A549 (cell line): ENCODE measurements around the gene SUPT3H. TPM values are rescaled to one million over a fixed set of nuclear protein-coding genes. Genes with fewer than 3 reads are reported as not detected.

Experiments used
- ATAC-seq, 2 experiments: fragments of 200-7000 bp in 1 of 2; fragments of >200 bp in 1 of 2; cut with Nextera tagmentation in 1 of 2; cut with Tn5 transposase in 1 of 2; 3 replicates each; pipeline versions ENCODE4 v1.8.0 to v1.9.1; 2018 to 2020; ENCODE audit warnings: mild to moderate bottlenecking in 1 of 2, moderate library complexity in 1 of 2
- CTCF ChIA-PET: fragments of 300-600 bp; sonication (Branson Sonifier 250); formaldehyde crosslinking; extraction: SDS; loops from one replicate; lab custom pipeline; 2021; ENCODE audit warnings: antibody characterized with exemption, inconsistent platforms; lab: Yijun Ruan, JAX
- POLR2A ChIA-PET: fragments of 350-600 bp; formaldehyde crosslinking; extraction: SDS; loops from one replicate; lab custom pipeline; 2021; ENCODE audit warnings: antibody characterized with exemption, inconsistent platforms; lab: Yijun Ruan, JAX
- DNase-seq, 2 experiments: peaks; one replicate each; pipeline versions ENCODE4 v3.0.0 to v3.0.0-alpha.2; 2011 to 2016; ENCODE audit warnings: low read depth in 1 of 2, low spot score in 1 of 2
- FAIRE-seq: peaks from 2 replicates; lab custom pipeline; 2011; peaks lifted over from hg19 to GRCh38; lab: Jason Lieb, UNC
- H3K27ac ChIP-seq, 2 experiments: fragments of >200 bp; sonication (Bioruptor Twin); formaldehyde crosslinking; 3 replicates each; pipeline ENCODE4 v1.5.1; 2016 to 2017
- H3K4me1 ChIP-seq: fragments of >200 bp; sonication (Bioruptor Twin); formaldehyde crosslinking; 3 replicates; pipeline ENCODE4 v1.6.1; 2016
- H3K4me2 ChIP-seq: fragments of >200 bp; sonication (Bioruptor Twin); formaldehyde crosslinking; 3 replicates; pipeline ENCODE4 v1.6.1; 2016
- H3K4me3 ChIP-seq: fragments of >200 bp; sonication (Bioruptor Twin); formaldehyde crosslinking; 3 replicates; pipeline ENCODE4 v1.5.1; 2016
- H3K9me3 ChIP-seq: fragments of >200 bp; sonication (Bioruptor Twin); formaldehyde crosslinking; 3 replicates; pipeline ENCODE4 v1.6.1; 2016
- ATOH8 ChIP-seq: fragments of 250-450 bp; sonication (Bioruptor Pico); IDR thresholded peaks from 2 replicates; pipeline ENCODE4 v1.5.0; 2020; ENCODE audit warnings: low read depth, mild to moderate bottlenecking, moderate library complexity
- CHD2 ChIP-seq: fragments of 150-350 bp; IDR thresholded peaks from 2 replicates; pipeline ENCODE4 v1.6.1; 2014; ENCODE audit warnings: low read length; ENCODE audit not compliant: partially characterized antibody
- CTCF ChIP-seq: fragments of >200 bp; sonication (Bioruptor Twin); formaldehyde crosslinking; IDR thresholded peaks from 3 replicates; pipeline ENCODE4 v1.5.1; 2016
- ELK1 ChIP-seq: fragments of 150-350 bp; IDR thresholded peaks from 2 replicates; pipeline ENCODE4 v1.6.1; 2014; ENCODE audit warnings: low read depth, mild to moderate bottlenecking, low read length
- FOSB ChIP-seq: fragments of 250-450 bp; sonication (Bioruptor Pico); IDR thresholded peaks from 2 replicates; pipeline ENCODE4 v1.5.0; 2020; ENCODE audit warnings: mild to moderate bottlenecking, moderate library complexity
- GATA3 ChIP-seq: IDR thresholded peaks from 2 replicates; pipeline ENCODE4 v1.6.1; 2012; ENCODE audit warnings: borderline replicate concordance
- KDM1A ChIP-seq: fragments of 200-600 bp; sonication (generic); IDR thresholded peaks from 2 replicates; pipeline ENCODE4 v1.6.1; 2016; ENCODE audit warnings: low read depth, mild to moderate bottlenecking
- NPAS2 ChIP-seq: fragments of 250-450 bp; sonication (Bioruptor Pico); IDR thresholded peaks from 2 replicates; pipeline ENCODE4 v1.8.0; 2022; ENCODE audit warnings: mild to moderate bottlenecking, moderate library complexity, borderline replicate concordance
- PBX3 ChIP-seq: IDR thresholded peaks from 2 replicates; pipeline ENCODE4 v1.6.1; 2012
- PHF8 ChIP-seq: fragments of 200-600 bp; sonication (generic); IDR thresholded peaks from 2 replicates; pipeline ENCODE4 v1.6.1; 2016; ENCODE audit warnings: low read depth, mild to moderate bottlenecking, antibody characterized with exemption, moderate library complexity, borderline replicate concordance
- POLR2AphosphoS2 ChIP-seq: conservative IDR thresholded peaks from 2 replicates; pipeline ENCODE4 v1.6.1; 2012; ENCODE audit warnings: low read length, improper control_type of control experiment, inconsistent platforms
- RAD21 ChIP-seq, 2 experiments: fragments of >200 bp in 1 of 2; sonication (Bioruptor Twin) in 1 of 2; formaldehyde crosslinking in 1 of 2; IDR thresholded peaks in 1 of 2; conservative IDR thresholded peaks in 1 of 2; 2 replicates in 1 of 2; 3 replicates in 1 of 2; pipeline ENCODE4 v1.6.1; 2012 to 2018; ENCODE audit warnings: inconsistent platforms in 1 of 2
- RARB ChIP-seq: fragments of 250-450 bp; sonication (Bioruptor Pico); IDR thresholded peaks from 2 replicates; pipeline ENCODE4 v1.8.0; 2021; ENCODE audit warnings: mild to moderate bottlenecking, moderate library complexity
- RCOR1 ChIP-seq: fragments of 150-350 bp; IDR thresholded peaks from 2 replicates; pipeline ENCODE4 v1.6.1; 2014; ENCODE audit warnings: antibody characterized with exemption, low read length, low read depth
- REST ChIP-seq: fragments of 200-600 bp; sonication (generic); IDR thresholded peaks from 2 replicates; pipeline ENCODE4 v1.6.1; 2016; ENCODE audit warnings: antibody characterized with exemption, mild to moderate bottlenecking, moderate library complexity
- RFX5 ChIP-seq: fragments of 450-650 bp; IDR thresholded peaks from 2 replicates; pipeline ENCODE4 v1.7.1; 2014; ENCODE audit warnings: antibody characterized with exemption, mild to moderate bottlenecking, moderate library complexity
- TFCP2L1 ChIP-seq: fragments of 250-450 bp; sonication (Bioruptor Pico); IDR thresholded peaks from 2 replicates; pipeline ENCODE4 v1.5.0; 2021; ENCODE audit warnings: mild to moderate bottlenecking
- ZNF302 ChIP-seq: fragments of 250-450 bp; sonication (Bioruptor Pico); IDR thresholded peaks from 2 replicates; pipeline ENCODE4 v1.9.0; 2021; ENCODE audit warnings: inconsistent platforms, mild to moderate bottlenecking, moderate library complexity
- ZSCAN20 ChIP-seq: fragments of 250-450 bp; sonication (Bioruptor Pico); IDR thresholded peaks from 2 replicates; pipeline ENCODE4 v1.8.0; 2022; ENCODE audit warnings: mild to moderate bottlenecking, moderate library complexity
- WGBS: methylation state at CpG from one replicate; pipeline ENCODE4 v1.1.6; 2017; ENCODE audit errors: missing lambda C conversion rate; 5-methylcytosine and 5-hydroxymethylcytosine counted together
- polyA plus RNA-seq, 4 experiments: library from polyadenylated mRNA; depleted of rRNA in 3 of 4; stranded (reverse); fragments of >200 nt; fragmentation: RNase III in 1 of 4; extraction: RNeasy Plus Mini Kit Qiagen cat#74134 plus additional on column Dnase treatment in 1 of 4; gene quantifications; 2 replicates in 3 of 4; 3 replicates in 1 of 4; pipeline ENCODE4 v1.2.3, GENCODE V29; 2011 to 2017

Gene SUPT3H
- polyA plus RNA-seq, 2 of the 4 experiments (the other 2 are of a cell fraction) = 4.3 to 6.2 TPM

- ATAC-seq = no peak
- Histone ChIP-seq H3K4me2 (no peak overlapping the region), H3K27ac (no peak overlapping the region), H3K9me3 (no peaks in the 10 kb centered on the region; the same call in 2 of the 3 replicates), H3K4me3 (no peak overlapping the region), H3K4me1 (peaks cover 4% of the 10 kb centered on the region; the same call in 1 of the 3 replicates)
- FAIRE-seq = no peak
- POLR2A ChIA-PET = no interaction called here
- no peak for TF ChIP-seq PHF8
- no peak for DNase-seq
- CTCF ChIA-PET = no interaction called here
Observed at GRCh38 chr6:45136495-45136894, 241.2 kb downstream of the SUPT3H start.

- DNase-seq (no peak), FAIRE-seq (no peak), ATAC-seq (no peak)
- H3K4me2 ChIP-seq = no peak overlapping the region
- no peaks in the 10 kb centered on the region; the same call in 2 of the 3 replicates for H3K9me3 ChIP-seq
- CTCF ChIA-PET = no interaction called here
- WGBS = 50% methylated on average over 1 of the region's 1 CpG
- POLR2A ChIA-PET = no interaction called here
- H3K4me1 ChIP-seq = peaks cover 4% of the 10 kb centered on the region; the same call in 1 of the 3 replicates
- TF ChIP-seq CHD2 (no peak), FOSB (CRISPR knock-in tag) (no peak), RARB (CRISPR knock-in tag) (no peak), ZNF302 (CRISPR knock-in tag) (no peak), RAD21 (conservative IDR thresholded peaks at IDR 0.05 in 1 of 2, IDR thresholded peaks at IDR 0.05 in 1 of 2) (no peak), CTCF (no peak), TFCP2L1 (no peak), RFX5 (no peak), RCOR1 (no peak), ELK1 (no peak), POLR2AphosphoS2 (no peak), NPAS2 (CRISPR knock-in tag) (no peak), PBX3 (no peak), ZSCAN20 (CRISPR knock-in tag) (no peak), ATOH8 (CRISPR knock-in tag) (no peak), KDM1A (no peak), REST (no peak), GATA3 (no peak)
- TF ChIP-seq, all 56 proteins: peak for 0
- H3K4me3 ChIP-seq = no peak overlapping the region
- no peak overlapping the region for H3K27ac ChIP-seq
Observed at GRCh38 chr6:45132658-45133294, 245.0 kb downstream of the SUPT3H start.
